HFFc6 (cell line): ENCODE results near the gene SLC22A23. TPM values are rescaled to one million over a fixed set of nuclear protein-coding genes. Genes with fewer than 3 reads are reported as not detected.

Experiments used
- DNase-seq: peaks from one replicate; pipeline ENCODE4 v3.0.0-alpha.2; 2018
- H3K27ac Mint-ChIP-seq: 2 replicates; pipeline ENCODE4 v1.8.0; 2020; ENCODE audit warnings: mild to moderate bottlenecking, mixed read lengths
- H3K27me3 Mint-ChIP-seq: 2 replicates; pipeline ENCODE4 v1.8.0; 2021; ENCODE audit warnings: mild to moderate bottlenecking, moderate library complexity, mixed read lengths; ENCODE audit not compliant: insufficient read depth
- H3K36me3 Mint-ChIP-seq: 2 replicates; pipeline ENCODE4 v1.8.0; 2021; ENCODE audit warnings: low read depth, mixed read lengths
- H3K4me1 Mint-ChIP-seq: 2 replicates; pipeline ENCODE4 v1.8.0; 2020; ENCODE audit warnings: low read depth, mixed read lengths
- H3K4me3 Mint-ChIP-seq: 2 replicates; pipeline ENCODE4 v1.8.0; 2020; ENCODE audit warnings: mild to moderate bottlenecking, moderate library complexity, mixed read lengths
- H3K9me3 Mint-ChIP-seq: 2 replicates; pipeline ENCODE4 v1.8.0; 2020; ENCODE audit warnings: mild to moderate bottlenecking, mixed read lengths
- CTCF ChIP-seq: fragments of 200-600 bp; sonication (generic); IDR thresholded peaks from 2 replicates; pipeline ENCODE4 v1.5.0; 2021; ENCODE audit warnings: antibody characterized with exemption, mild to moderate bottlenecking
- total RNA-seq, 6 experiments: library from RNA; stranded (reverse); fragmentation: NEBNext Ultra II Directional; extraction: Animal tissue kit (Norgen Biotek cat#: 25700); gene quantifications; 2 replicates in 1 of 6; 3 replicates in 5 of 6; pipeline ENCODE4 v1.2.3, GENCODE V29; 2021

The SLC22A23 gene
- total RNA-seq, 6 experiments from 2014 or later: 0.10 to 0.55 (median 0.21) TPM

GRCh38 chr6:3471286-3471685 is 14.4 kb upstream of the SLC22A23 start:
- no peak overlapping the region for H3K27ac Mint-ChIP-seq
- no peak for TF ChIP-seq CTCF
- H3K9me3 Mint-ChIP-seq: no peaks in the 10 kb centered on the region
- H3K27me3 Mint-ChIP-seq: peaks cover 6% of the 10 kb centered on the region
- no peak for DNase-seq
- no peak overlapping the region for H3K4me3 Mint-ChIP-seq
- no peaks in the 10 kb centered on the region for H3K36me3 Mint-ChIP-seq
- peaks cover 18% of the 10 kb centered on the region for H3K4me1 Mint-ChIP-seq

DNA sequence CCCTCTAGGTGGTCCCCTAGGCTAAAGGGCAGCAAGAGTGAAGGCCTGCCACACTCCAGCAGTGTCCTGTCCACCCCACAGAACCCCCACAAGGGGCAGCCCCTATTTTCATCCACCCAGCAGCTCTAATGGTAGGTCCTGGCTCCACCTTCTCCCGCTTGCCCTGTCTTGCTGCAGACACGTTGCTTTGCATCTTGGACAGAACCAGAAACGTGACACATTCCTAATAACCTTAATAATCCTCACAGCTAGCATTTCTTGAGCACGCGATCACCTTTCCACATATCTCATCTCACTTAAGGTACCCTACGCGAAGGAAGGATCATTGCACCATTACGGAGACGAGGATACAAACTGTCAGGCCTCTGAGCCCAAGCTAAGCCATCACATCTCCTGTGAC is 11.7 kb upstream of the SLC22A23 start:
- H3K4me1 Mint-ChIP-seq: peaks cover 13% of the 10 kb centered on the region
- no peaks in the 10 kb centered on the region for H3K36me3 Mint-ChIP-seq
- H3K27ac Mint-ChIP-seq: no peak overlapping the region
- no peaks in the 10 kb centered on the region for H3K9me3 Mint-ChIP-seq
- no peak for TF ChIP-seq CTCF
- H3K27me3 Mint-ChIP-seq: peaks cover 7% of the 10 kb centered on the region
- no peak for DNase-seq
- no peak overlapping the region for H3K4me3 Mint-ChIP-seq

DNA sequence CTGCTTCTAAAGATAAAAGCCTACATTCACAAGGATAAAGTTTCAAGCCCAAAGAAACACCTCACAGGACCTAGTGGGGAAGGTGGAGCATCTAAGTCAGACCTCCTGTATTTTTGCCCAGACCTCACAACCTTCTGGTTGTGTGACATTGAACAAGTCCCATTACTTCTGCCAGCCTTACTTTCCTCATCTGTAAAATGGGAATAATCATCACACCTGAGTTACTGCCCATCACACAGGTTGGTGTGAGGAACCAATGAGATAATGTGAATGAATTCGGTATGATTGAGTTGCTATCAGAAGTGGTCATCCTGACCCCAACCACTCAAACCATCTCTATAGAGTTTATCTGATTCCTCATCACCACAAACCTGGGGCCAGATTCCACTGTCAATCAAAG is 11.1 kb upstream of the SLC22A23 start:
- peaks cover 7% of the 10 kb centered on the region for H3K4me1 Mint-ChIP-seq
- H3K36me3 Mint-ChIP-seq: no peaks in the 10 kb centered on the region
- no peak overlapping the region for H3K4me3 Mint-ChIP-seq
- no peak for DNase-seq
- H3K27ac Mint-ChIP-seq: no peak overlapping the region
- no peaks in the 10 kb centered on the region for H3K9me3 Mint-ChIP-seq
- TF ChIP-seq CTCF: no peak
- H3K27me3 Mint-ChIP-seq: peaks cover 9% of the 10 kb centered on the region

DNA sequence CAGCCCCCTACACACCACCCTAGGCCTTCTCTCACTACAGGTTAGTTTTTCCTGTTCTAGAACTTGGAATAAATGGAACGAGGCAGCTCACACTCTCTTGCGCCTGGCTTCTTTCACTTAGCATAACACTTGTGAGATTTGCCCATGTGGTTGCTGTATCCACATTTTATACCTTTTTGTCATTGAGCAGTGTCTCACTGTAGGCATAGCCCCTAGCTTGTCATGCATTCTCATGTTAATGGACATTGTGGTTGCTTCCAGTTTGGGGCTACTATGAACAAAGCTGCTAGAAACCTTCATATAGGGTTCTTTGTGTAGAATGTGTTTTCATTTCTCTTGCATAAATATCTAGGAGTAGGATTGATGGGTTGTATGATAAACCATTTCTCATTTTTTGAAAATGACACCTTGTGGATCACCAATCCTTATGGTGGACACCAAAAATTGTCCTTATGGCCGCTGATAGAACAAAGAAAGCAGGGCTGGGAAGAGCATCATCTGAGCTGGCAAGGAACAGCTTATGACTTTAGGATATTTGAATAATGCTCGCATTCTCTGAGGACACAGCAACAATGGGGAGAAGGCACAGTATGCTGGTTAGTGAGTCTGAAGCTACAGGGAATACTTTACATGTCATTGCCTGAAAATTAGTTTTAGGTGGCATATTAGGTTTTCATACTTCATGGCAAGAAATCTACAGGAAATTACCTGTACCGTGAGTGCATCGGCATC is 9.8 kb upstream of the SLC22A23 start:
- Mint-ChIP-seq H3K9me3 (no peaks in the 10 kb centered on the region), H3K36me3 (no peaks in the 10 kb centered on the region), H3K27ac (no peak overlapping the region), H3K4me1 (no peaks in the 10 kb centered on the region), H3K27me3 (peaks cover 15% of the 10 kb centered on the region), H3K4me3 (no peak overlapping the region)
- no peak for TF ChIP-seq CTCF
- no peak for DNase-seq

DNA sequence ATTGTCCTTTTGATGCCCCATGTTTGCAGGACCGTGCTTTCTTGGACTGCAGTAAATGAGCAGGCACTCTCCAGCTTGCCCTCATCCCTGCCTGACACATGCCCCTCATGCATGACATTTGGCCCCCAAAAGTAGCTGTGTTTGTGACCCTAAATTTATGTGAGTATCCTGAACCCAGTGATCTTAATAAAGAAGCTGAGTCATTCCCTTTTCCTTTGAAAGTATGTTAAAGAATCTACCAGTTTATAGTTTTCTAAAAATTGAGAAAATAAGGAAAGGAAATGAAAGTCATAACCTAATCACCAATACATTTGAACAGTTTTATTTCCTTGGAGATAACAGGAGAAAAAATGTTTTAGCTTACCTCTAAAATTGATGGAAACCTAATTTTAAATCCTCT is 3.4 kb upstream of the SLC22A23 start:
- H3K27ac Mint-ChIP-seq: no peak overlapping the region
- H3K27me3 Mint-ChIP-seq: peaks cover 23% of the 10 kb centered on the region
- no peak for TF ChIP-seq CTCF
- no peak for DNase-seq
- peaks cover 6% of the 10 kb centered on the region for H3K4me1 Mint-ChIP-seq
- no peak overlapping the region for H3K4me3 Mint-ChIP-seq
- H3K9me3 Mint-ChIP-seq: no peaks in the 10 kb centered on the region
- H3K36me3 Mint-ChIP-seq: no peaks in the 10 kb centered on the region
